ENCODE measurements around the gene ICOS.
"Not testable (repeated sequence)": the region's sequence is repeated elsewhere in the genome, so short reads cannot be mapped to it uniquely, and the experiment has no call there.

GRCh38 chr2:203931262-203931661 lies 5.3 kb upstream of the ICOS start:
- TF ChIP-seq CTCF, POLR2A (IDR thresholded peaks at IDR 0.05): not testable (repeated sequence)
